HG02885 (cell line): ENCODE data around the gene ADAMTS14.

Experiments
- ATAC-seq: cut with Tn5 transposase; IDR thresholded peaks from one replicate; pipeline ENCODE4 v1.9.1; 2021; ENCODE audit warnings: mild to moderate bottlenecking; ENCODE audit not compliant: unreplicated experiment, poor library complexity

ADAMTS14 gene

DNA sequence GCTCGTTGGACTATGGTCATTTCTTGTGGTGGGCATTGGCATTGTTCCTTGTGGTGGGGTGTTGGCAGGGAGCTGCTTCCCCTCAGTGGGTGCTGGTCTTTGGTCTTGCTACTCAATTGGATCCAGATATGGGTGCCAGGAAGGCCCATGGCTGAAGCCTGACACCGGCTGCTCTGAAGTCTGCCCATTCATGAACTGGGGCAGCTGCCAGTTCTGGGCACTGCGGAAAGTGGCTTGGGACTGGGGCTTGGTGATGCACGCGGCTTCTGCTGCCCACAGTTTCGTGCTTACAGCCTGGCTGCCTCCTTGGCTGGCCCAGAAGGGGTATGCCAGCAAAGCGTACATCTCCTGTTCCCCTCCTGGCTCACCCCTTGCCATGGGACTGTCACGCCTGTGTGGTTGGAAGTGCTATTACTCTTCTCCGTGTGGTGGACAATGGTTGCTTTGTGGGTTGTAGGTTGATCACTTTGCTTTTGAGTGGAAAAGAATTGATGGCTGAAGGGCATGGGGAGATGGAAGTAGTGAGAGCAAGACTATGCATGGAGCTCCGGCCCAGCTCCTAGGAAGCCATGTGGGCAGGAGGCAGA is 54.7 kb downstream of the ADAMTS14 start:
- no peak for ATAC-seq

DNA sequence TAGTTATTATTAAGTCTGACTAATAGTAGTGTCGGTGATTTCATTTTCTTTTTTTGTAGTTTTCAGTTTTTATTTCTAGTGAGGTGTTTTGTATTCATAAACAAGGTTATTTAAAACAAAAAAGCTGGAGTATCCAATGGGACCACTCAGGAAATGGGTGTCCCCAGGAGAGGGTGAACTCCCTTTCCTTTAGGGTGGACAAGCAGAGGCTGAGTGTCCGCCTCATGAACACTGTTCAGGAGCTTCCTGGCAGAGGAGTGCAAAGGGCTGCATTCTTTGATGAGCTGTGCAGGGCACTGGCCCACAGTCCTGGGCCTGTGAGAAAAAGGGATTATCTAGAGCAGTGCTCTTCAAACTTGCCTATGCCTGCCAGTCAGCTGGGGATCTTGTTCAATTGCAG is 56.0 kb downstream of the ADAMTS14 start:
- no peak for ATAC-seq

DNA sequence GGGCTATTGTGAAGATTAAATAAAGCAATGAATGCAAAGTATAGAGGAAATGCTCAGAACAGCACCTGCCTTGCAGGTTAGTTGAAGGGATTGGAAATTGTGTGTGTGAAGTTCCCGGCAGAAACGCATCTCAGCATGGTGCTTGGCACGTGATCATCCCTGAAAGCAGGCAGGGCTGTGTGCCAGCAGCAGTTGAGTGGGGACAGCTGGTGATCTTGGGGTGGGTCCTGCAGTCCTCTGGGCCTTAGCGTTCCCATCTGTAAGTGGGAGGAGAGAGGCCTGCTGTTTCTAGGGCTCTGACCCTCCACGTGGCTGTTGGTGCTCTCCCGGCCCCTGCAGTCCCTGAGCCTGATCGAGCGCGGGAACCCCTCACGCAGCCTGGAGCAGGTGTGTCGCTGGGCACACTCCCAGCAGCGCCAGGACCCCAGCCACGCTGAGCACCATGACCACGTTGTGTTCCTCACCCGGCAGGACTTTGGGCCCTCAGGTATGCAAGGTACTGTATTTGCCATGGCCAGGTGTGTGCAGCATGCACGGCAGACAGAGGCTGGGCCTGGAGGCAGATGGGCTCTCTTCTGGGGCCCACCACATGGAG is 57.6 kb downstream of the ADAMTS14 start:
- ATAC-seq = no peak

DNA sequence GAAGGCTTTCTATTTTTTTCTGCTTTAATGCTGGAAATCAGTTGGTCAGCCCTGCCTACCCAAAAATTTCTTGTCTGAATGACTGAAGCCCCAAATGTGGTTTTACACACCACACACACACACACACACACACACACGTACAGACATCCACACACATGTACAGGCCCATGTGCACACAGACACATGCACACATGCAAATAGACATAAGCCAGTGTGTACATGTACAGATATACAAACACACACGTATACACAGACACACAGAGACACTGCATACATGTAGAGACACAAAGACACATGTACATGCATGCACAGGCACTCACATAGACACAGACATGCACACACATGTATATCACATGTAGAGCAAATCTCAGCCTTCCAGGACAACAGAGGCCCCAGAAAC is 58.6 kb downstream of the ADAMTS14 start:
- no peak for ATAC-seq

DNA sequence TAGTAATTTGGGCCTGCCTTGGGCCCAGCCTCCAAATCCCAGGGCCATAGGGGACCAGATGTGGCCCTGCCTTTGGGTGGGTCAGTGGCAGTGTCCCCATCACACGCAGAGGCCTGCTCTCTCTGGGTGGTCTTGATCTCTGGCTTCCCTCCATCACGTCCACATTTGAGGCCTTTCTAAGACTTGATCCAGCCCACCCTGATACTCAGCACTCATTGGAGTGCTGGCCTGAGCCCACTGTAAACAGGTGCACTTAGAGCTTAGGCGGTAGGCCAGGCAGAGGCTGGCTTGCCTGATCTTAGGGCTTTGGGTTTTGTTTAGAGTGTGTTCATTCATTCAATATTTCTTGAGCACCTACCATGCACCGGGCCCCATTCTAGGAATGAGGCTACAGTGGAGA is 60.3 kb downstream of the ADAMTS14 start:
- no peak for ATAC-seq

DNA sequence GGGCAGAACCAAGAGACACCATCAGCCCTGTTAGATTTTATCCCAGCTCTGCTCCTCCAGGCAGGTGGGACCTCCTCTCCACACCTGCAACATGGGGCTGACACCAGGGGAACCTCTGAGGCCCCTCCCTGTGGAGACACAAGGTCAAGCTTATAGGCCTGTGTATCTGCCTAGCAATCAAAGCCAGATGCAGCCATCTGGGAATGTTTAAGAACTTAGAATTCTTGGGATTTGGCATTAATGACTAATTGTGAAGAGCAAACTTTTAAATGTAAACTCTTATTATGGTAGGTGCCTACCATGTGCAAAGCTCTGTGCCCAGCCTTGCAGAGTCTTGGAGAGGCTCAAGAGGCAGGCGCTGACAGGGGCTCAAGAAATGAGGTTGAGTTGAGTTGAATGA is 60.7 kb downstream of the ADAMTS14 start:
- no peak for ATAC-seq

DNA sequence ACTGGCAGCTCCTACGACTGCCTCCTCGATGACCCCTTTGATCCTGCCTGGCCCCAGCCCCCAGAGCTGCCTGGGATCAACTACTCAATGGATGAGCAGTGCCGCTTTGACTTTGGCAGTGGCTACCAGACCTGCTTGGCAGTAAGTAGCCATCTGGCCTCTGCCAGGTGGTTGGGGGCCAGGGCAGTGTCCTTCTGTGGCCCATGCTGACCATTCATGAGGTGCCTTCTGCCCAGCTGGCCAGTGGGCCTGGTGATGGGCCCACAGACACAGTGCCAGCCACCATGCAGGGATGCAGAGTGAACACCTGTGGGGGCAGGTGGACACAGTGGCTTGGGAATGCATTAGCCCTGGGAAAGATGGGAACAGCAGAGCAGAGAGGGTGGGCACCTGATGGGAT is 62.9 kb downstream of the ADAMTS14 start:
- no peak for ATAC-seq

DNA sequence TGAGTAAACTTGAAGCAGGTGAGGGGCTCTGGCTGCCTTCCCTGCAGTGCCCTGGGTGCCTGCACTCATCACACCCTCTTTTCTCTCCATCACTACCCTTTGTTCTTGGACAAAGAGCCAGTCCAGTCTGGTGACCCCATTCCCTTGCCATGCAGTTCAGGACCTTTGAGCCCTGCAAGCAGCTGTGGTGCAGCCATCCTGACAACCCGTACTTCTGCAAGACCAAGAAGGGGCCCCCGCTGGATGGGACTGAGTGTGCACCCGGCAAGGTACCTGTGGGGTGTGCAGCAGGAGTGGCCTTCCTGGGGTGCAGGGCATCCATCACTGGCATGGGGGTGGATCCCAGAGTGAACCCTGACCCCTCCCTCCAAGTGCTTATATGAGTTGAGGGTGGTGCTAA is 64.2 kb downstream of the ADAMTS14 start:
- no peak for ATAC-seq

DNA sequence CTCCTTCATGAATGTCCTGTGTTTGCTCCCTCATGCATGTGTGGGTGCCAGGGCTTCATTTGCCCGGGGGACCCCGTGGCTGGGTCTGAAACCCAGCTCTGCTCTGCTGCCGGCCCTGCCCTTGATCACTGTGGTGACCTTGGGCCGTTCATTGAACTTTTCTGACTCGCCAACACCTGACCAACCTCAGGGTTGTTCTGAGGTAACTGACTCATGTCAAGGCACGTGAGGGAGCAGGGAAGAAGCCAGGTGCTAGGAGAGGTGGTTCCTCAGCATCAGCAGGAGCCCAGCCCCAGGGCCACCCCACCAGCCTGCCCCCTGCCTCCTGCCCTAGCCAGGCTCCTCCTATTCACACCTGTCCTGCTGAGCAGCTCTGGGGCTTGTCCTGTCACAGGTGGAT is 64.9 kb downstream of the ADAMTS14 start:
- no peak for ATAC-seq

DNA sequence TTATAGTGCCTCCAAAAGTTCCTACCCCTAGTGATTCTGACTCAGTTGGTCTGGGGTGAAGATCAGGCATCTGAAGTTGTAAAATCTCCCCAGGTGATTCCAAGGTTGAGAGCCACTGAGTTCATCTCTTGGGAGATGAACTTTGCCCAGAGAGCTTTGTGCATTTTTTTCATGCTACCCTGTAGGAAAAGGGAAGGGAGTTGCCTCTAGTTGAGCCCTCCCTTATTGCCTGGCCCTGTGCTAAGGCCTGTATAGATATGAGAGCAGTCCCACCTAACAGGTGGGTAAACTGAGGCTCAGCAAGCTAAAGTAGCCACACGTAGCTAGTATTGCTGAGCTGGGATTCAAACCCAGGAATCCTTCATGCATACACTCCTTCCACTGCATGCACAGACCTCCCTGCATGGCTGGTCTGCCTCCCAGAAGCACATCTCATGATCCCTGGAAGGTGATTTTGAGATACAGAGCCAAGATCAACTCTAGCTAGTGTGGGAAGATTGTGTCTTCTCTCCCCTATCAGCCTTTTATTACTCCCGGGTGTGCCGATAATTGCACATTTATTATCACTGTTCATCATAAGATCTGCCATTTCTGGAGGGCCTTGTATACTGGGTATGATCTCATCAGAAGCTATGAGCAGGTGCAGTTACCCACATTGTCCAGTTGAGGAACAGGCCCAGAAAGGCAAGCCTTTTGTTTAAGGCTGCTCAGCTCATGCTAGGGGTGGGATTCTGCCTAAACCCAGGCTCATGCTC is 65.9 kb downstream of the ADAMTS14 start:
- no peak for ATAC-seq

DNA sequence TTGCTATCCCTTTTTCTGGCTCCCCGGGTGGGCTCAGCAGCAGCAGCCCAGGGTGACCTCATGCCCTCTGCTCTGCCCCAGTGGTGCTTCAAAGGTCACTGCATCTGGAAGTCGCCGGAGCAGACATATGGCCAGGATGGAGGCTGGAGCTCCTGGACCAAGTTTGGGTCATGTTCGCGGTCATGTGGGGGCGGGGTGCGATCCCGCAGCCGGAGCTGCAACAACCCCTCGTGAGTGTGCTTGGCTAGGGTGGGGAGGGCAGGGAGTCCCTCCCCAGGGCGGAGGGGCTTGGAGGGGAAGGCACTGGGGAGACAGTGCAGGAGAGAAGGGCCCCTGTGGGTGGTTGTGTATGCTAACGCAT is 66.4 kb downstream of the ADAMTS14 start:
- ATAC-seq = no peak

DNA sequence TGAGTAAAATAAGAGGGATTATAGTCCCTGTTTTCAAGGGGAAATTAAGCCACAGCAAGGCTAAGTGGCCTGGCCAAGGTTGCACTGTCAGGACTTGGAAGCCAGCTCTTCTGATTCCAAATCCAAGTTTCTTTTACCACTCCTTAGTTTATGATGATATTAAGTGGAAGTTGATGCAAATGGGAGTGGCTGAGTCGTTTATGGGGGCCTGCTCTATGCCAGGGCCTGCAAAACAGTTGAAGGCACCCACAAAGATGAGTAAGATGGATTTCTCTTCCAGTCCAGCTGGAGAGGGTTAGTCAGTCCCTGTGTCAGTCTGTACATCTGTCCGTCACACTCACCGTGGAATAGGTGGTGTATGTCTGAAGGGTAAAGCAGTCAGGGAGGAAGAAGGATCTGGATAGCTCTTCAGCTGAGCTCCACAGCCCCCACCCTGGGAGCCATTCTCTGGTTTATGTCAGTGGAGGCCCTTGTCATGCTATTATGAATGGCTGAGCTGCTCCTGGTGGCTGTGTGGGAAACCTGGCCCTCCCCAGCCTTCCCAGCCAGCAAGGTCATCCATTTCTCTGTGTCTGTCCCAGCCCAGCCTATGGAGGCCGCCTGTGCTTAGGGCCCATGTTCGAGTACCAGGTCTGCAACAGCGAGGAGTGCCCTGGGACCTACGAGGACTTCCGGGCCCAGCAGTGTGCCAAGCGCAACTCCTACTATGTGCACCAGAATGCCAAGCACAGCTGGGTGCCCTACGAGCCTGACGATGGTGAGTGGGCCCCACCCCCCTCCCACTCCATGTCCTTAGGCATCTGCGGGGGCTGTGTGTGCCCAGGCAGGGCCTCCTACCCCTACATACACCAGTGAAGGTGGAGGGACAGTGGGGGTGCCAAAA is 68.3 kb downstream of the ADAMTS14 start:
- ATAC-seq = no peak

DNA sequence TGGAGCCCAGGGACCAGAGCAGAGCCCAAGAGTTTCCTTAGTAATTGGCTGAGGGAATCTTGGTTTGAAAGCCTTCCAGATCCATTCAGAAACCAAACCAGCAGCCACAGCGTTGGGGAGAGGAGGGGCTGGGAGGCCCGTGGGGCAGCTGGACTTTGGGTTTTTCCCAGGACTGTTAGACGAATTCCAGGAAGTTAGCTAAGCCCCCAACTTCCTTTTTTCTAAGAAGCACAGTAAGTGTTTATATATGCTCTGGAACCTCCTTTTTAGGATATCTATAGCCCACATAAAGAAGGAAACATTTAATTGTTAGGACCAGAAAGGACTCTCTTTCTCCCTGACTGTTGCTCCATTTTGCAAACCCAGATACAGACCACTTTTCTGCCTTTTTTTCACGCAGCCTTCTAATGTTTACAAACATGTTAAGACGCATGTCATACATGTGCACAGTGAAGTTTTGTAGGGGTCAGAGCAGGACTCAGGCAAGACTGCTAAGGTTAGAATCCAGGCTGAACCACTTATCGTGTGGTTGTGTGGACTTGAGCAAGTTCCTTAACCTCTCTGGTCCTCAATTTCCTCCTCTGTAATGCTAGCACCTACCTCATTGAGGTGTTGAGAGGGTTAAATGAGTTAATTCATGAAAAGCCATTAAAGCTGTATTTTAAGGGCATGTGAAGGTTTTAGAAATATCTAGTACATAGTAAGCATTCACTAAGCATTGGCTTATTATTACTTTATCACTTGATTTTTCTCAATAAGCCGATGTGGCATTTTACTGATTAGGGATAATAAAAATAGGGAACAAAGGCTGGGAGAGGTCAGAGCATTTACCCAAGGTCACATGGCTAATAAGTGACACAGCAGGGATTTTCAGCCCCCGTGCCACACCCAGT is 70.5 kb downstream of the ADAMTS14 start:
- no peak for ATAC-seq

DNA sequence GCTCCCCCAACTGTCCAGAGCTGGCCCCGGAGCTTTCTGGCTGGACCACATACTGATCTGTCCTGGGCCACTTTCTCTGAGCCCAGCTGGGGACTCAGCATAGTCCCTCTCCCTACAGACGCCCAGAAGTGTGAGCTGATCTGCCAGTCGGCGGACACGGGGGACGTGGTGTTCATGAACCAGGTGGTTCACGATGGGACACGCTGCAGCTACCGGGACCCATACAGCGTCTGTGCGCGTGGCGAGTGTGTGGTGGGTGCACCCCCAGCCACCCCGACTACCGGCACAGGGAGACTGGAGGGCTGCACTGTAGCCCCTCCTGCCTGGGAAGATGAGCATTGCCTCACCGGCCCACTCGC is 71.1 kb downstream of the ADAMTS14 start:
- no peak for ATAC-seq

DNA sequence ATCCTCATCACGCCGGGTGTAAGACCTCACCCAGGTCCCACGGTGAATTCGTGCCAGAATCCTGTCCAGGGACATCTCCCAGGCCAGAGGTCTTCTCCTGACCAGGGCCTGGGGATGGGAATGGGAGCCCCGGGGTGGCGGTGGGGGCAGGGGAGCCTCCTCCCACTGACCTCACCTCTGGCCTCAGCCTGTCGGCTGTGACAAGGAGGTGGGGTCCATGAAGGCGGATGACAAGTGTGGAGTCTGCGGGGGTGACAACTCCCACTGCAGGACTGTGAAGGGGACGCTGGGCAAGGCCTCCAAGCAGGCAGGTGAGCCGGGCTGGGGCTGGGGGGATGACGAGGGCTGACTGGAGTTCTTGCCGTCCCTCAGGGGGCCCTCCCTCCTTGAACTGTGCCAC is 71.6 kb downstream of the ADAMTS14 start:
- no peak for ATAC-seq

DNA sequence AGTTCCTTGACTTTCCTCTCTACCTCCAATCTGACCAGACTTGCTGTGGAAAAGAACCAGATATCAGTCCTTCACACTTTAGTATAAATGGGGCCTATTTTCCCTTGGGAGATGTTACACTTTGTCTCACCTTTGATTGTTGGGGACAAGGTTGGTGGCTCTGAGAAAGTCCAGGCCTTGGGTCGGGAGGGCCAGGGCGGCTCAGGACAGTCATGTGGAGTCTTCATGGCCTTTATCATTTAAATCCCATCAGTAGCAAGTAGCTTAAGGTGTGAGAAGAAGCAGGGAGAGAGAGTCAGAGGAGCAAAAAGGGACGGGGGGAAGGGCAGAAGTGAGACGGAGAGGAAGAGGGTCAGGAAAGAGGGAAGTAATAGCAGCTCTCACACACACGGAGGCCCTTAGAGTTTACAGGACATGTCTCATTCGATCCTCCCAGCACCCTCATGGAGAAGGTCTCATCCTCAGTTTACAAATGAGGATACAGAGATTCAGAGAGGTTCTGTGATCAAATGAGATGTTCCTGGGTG is 72.4 kb downstream of the ADAMTS14 start:
- ATAC-seq = no peak

DNA sequence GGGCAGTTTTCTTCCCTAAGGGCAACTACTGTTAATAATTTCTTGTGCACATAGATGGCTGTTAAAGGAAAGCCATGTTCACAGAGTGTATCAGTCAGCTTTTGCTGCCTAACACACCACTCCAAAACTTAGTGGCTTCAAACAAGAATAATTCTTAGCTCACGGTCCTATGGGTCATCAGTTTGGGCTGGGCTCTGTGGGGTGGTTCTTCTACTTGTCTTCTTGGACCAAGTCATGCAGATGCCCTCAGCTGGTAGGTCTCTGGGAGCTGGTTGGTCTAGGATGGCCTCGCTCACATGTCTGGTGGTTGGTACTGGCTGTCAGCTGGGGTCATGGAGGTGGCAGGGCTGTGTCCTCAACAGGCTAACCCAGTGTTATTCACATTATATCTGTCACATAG is 73.2 kb downstream of the ADAMTS14 start:
- no peak for ATAC-seq

DNA sequence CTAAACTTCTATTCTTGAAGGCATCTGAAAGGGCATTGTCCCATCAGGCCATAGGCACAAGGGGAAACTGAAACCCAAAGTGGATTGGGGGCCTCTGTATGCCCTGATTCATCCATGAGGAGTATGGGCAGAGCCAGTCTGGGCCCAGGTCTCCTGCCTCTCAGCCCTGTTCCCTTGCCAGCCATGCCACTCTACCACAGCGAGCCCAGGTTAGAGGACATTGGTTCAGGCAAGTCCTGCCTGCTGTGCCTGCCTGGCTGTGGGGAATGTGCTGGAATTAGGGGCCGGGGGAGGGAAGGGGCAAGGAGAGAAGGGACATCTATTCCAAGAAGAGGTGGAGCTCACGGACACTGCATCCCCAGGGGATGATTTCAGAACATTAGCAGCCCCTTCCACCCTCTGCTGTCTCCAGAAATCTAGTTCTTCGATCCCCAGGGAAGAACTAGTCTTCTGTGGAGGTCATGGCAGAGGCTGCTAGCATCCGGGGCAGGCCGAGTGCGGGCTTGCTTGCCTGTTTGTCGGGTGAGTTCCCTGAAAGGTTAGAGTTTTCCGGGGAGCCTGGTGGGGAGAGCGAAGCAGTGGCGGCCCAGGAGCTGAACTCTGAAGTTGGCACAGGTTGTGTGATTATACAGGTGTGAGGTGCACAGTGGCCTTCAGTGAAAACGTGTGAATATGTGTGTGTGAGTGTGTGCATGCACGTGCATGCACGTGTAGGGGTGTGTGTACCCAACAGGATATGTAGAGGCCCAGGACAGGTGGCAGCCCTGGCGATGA is 75.1 kb downstream of the ADAMTS14 start:
- no peak for ATAC-seq

DNA sequence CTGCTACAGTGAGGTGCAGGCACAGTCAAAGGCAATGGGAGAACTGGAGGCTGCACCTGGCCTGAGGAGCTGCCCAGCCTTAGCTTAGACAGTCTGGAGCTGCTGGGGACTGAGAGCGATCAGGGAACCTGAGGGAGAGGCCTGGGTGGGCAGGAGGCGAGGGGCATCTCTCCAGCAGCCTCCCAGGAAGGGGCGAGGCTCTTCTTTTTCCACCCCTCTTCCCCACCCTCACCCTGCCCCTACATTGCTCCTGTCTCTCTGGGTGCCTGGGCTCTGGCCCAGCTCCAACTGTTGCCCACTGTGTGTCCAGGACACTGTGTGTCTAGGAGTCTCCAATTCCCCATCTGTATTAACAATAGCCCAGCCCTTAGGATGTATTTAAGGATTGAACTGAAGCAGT is 76.0 kb downstream of the ADAMTS14 start:
- ATAC-seq = no peak
